ENCODE data around the gene SRD5A2. TPM values are rescaled to one million over a fixed set of nuclear protein-coding genes. Genes with fewer than 3 reads are reported as not detected.

Gene SRD5A2
- total and polyA plus RNA-seq, 2 of the 8 experiments (the other 6 are each of a cell fraction or from before 2014, with no cell fraction given), result 0.02 TPM; not detected in 1

GRCh38 chr2:31535768-31536167 lies 45.0 kb downstream of the SRD5A2 start:
- Histone ChIP-seq H4K8ac (ENCODE audit: extremely low read depth, insufficient read depth, low read length) (no peak overlapping the region), H4K91ac (replicated peaks; ENCODE audit: insufficient read length, low read length) (no peak overlapping the region), H2BK12ac (ENCODE audit: low read depth, low read length) (no peak overlapping the region), H3K79me1 (ENCODE audit: low read depth, low read length) (no peaks in the 10 kb centered on the region), H3K36me3 (ENCODE audit: control insufficient read depth in 2 of 4, insufficient read depth in 4 of 4, low read length in 3 of 4) (no peaks in the 10 kb centered on the region), H2BK120ac (replicated peaks; ENCODE audit: low read depth, low read length) (no peak overlapping the region), H2AK5ac (ENCODE audit: low read depth, low read length) (no peak overlapping the region), H3K4ac (replicated peaks; ENCODE audit: insufficient read length, low read depth, low read length) (no peak overlapping the region), H3K9me3 (ENCODE audit: insufficient read depth in 2 of 2, low read depth in 1 of 2, low read length in 1 of 2) (peaks cover 28 to 47% of the 10 kb centered on the region in 2 experiments; a peak in 3 of 4 replicates), H2AFZ (ENCODE audit: low read length) (no peak overlapping the region), H2BK15ac (ENCODE audit: low read length) (no peak overlapping the region), H3K27ac (ENCODE audit: low read depth, low read length) (no peak overlapping the region), H3K4me3 (ENCODE audit: extremely low read depth in 1 of 4, insufficient read depth in 2 of 4, low read depth in 3 of 4, low read length in 4 of 4) (no peak overlapping the region), H2BK20ac (ENCODE audit: low read length) (no peak overlapping the region), H3K18ac (ENCODE audit: extremely low read depth, low read length) (no peak overlapping the region), H3K56ac (replicated peaks; ENCODE audit: insufficient read length, low read depth, low read length) (no peak overlapping the region), H3K14ac (ENCODE audit: insufficient read length) (no peak overlapping the region), H3K27me3 (replicated peaks in 1 of 4; ENCODE audit: control insufficient read depth in 3 of 4, extremely low read depth in 1 of 4, insufficient read depth in 3 of 4, low read length in 3 of 4) (no peaks in the 10 kb centered on the region), H3K4me1 (replicated peaks in 1 of 4; ENCODE audit: control insufficient read depth in 3 of 4, insufficient read depth in 4 of 4, low read length in 3 of 4) (peaks cover 0 to 3% (median 0%) of the 10 kb centered on the region in 4 experiments; a peak in 1 of 7 replicates), H3K79me2 (ENCODE audit: control insufficient read depth in 1 of 2, insufficient read depth in 2 of 2, low read length in 2 of 2) (no peaks in the 10 kb centered on the region), H3K23me2 (ENCODE audit: low read depth, low read length) (no peaks in the 10 kb centered on the region), H4K5ac (ENCODE audit: insufficient read length, low read depth, low read length) (no peak overlapping the region), H2BK5ac (ENCODE audit: low read depth, low read length) (no peak overlapping the region), H3K23ac (ENCODE audit: insufficient read length) (no peak overlapping the region), H3K4me2 (ENCODE audit: insufficient read depth in 1 of 2, low read depth in 2 of 2, low read length in 2 of 2) (no peak overlapping the region), H4K20me1 (replicated peaks in 1 of 2; ENCODE audit: control insufficient read depth in 1 of 2, insufficient read depth in 2 of 2, low read length in 2 of 2) (no peaks in the 10 kb centered on the region), H3K9ac (replicated peaks in 1 of 4; ENCODE audit: extremely low read depth in 1 of 4, low read depth in 3 of 4, low read length in 3 of 4) (no peak overlapping the region)
- WGBS, 2 experiments (ENCODE audit: extremely low coverage in 1 of 2, insufficient coverage in 1 of 2, insufficient read length in 1 of 2, insufficient replicate concordance in 2 of 2, low coverage in 1 of 2, low lambda C conversion rate in 2 of 2, missing lambda C conversion rate in 1 of 2), result 73% methylated on average over 2 of the region's 2 CpGs; no CpG with 5 or more reads in 1 of the 2 experiments
- no peak for DNase-seq (ENCODE audit: low read depth in 1 of 2, low spot score in 2 of 2)
- ChIA-PET CTCF (ENCODE audit: partially characterized antibody) (no interaction called here), POLR2A (ENCODE audit: partially characterized antibody) (no interaction called here)
- FAIRE-seq, result no peak
- TF ChIP-seq RXRA (IDR thresholded peaks at IDR 0.05; ENCODE audit: insufficient read depth, low read depth, low read length) (no peak), BRCA1 (IDR thresholded peaks at IDR 0.05; ENCODE audit: low read depth, low read length) (no peak), TBP (IDR thresholded peaks at IDR 0.05; ENCODE audit: low read depth, low read length) (no peak), SP4 (IDR thresholded peaks at IDR 0.05; ENCODE audit: low read length) (no peak)

Measured in H1 (cell line).